ENCODE results near the gene PHYHD1.

PHYHD1 gene

GRCh38 chr9:128901822-128902221 is 19.0 kb upstream of the PHYHD1 start:
- no peak for DNase-seq

- no peak for DNase-seq
Observed at GRCh38 chr9:128902351-128903078, 18.3 kb upstream of the PHYHD1 start.

- DNase-seq: no peak
Observed at GRCh38 chr9:128903079-128903461, 17.7 kb upstream of the PHYHD1 start.

GRCh38 chr9:128903871-128904620 is 16.7 kb upstream of the PHYHD1 start:
- DNase-seq: no peak

DNA sequence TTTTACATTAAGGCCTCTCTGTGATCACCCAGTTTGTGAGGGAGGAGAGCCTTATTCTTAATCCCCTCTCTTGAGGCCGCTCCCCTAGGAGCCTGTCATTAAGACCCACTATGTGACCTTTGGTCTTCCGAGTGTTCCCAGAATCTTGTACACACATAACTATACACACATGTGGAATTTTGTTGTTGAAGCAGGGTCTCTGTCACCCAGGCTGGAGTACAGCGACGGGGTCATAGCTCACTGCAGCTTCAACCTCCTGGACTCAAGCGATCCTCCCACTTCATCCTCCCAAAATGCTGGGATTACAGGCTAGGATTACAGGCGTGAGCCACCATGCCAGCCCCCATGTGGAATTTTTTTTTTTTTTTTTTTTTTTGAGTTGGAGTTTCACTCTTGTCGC is 14.8 kb upstream of the PHYHD1 start:
- no peak for DNase-seq

DNA sequence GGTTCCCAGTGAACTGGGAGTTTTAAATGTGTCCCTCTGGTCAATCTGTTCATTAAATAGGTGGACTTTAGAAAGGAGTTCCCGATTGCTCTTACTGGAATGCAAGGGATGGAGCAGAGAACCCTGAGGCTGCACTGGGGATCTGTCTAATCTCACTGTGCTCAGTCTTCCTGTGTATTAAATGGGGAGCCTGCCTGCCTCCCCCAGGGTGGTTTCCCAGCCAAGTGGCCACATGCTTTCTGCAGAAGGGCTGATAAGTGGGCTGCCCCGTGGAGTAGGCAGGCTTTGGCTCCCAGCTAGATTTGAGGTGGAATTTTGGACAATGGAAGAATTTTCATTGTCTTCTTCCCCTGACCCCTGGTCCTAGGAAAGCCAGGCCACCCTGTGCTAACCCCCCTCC is 14.0 kb upstream of the PHYHD1 start:
- no peak for DNase-seq

DNA sequence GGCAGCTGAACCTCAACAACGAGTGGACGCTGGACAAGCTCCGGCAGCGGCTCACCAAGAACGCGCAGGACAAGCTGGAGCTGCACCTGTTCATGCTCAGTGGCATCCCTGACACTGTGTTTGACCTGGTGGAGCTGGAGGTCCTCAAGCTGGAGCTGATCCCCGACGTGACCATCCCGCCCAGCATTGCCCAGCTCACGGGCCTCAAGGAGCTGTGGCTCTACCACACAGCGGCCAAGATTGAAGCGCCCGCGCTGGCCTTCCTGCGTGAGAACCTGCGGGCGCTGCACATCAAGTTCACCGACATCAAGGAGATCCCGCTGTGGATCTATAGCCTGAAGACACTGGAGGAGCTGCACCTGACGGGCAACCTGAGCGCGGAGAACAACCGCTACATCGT is 12.4 kb upstream of the PHYHD1 start:
- DNase-seq: no peak

GRCh38 chr9:128909859-128910258 is 10.9 kb upstream of the PHYHD1 start:
- DNase-seq: no peak

GRCh38 chr9:128910906-128911305 is 9.9 kb upstream of the PHYHD1 start:
- DNase-seq: no peak

- no peak for DNase-seq
Observed at GRCh38 chr9:128911529-128912035, 9.2 kb upstream of the PHYHD1 start.

GRCh38 chr9:128912270-128912853 is 8.4 kb upstream of the PHYHD1 start:
- no peak for DNase-seq

- no peak for DNase-seq
Observed at GRCh38 chr9:128913048-128913900, 7.5 kb upstream of the PHYHD1 start.

DNA sequence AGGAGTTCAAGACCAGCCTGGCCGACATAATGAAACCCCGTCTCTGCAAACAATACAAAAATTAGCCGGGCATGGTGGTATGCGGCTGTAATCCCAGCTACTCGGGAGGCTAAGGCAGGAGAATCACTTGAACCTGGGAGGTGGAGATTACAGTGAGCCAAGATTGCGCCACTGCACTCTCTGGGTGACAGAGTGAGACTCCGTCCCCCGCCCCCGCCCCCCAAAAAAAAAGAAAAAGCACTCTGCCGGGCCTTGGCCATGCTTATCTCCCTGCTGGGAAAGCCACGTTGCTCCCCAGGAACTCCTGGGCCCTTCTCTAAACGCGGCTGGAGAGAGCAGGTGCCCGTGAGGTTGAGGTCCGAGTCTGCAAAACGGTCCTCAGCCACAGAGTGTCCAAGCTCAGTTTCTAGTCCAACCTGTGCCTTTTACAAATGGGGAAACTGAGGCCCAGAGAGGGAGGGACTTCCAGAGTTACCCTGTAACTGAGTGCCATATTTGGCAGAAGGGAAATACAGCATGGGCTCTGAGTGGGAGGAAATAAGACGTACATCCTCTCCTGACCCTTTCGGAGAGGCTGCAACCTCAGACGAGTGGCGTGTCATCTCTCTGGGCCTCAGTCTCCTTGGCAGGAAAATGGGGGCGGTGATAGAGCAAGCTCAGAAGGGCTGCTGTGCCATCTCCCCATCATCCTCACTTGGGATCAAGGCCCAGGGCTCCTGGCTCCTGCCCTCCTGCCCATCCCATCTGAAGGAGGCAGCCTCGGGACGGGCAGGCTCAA is 6.6 kb upstream of the PHYHD1 start:
- DNase-seq: no peak

DNA sequence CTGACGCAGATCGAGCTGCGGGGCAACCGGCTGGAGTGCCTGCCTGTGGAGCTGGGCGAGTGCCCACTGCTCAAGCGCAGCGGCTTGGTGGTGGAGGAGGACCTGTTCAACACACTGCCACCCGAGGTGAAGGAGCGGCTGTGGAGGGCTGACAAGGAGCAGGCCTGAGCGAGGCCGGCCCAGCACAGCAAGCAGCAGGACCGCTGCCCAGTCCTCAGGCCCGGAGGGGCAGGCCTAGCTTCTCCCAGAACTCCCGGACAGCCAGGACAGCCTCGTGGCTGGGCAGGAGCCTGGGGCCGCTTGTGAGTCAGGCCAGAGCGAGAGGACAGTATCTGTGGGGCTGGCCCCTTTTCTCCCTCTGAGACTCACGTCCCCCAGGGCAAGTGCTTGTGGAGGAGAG is 4.6 kb upstream of the PHYHD1 start:
- no peak for DNase-seq

DNA sequence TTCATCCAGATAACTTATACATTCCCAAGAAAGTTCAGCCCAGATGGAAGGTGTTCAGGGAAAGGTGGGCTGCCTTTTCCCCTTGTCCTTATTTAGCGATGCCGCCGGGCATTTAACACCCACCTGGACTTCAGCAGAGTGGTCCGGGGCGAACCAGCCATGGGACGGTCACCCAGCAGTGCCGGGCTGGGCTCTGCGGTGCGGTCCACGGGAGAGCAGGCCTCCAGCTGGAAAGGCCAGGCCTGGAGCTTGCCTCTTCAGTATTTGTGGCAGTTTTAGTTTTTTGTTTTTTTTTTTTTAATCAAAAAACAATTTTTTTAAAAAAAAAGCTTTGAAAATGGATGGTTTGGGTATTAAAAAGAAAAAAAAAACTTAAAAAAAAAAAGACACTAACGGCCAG is 4.0 kb upstream of the PHYHD1 start:
- DNase-seq: no peak

DNA sequence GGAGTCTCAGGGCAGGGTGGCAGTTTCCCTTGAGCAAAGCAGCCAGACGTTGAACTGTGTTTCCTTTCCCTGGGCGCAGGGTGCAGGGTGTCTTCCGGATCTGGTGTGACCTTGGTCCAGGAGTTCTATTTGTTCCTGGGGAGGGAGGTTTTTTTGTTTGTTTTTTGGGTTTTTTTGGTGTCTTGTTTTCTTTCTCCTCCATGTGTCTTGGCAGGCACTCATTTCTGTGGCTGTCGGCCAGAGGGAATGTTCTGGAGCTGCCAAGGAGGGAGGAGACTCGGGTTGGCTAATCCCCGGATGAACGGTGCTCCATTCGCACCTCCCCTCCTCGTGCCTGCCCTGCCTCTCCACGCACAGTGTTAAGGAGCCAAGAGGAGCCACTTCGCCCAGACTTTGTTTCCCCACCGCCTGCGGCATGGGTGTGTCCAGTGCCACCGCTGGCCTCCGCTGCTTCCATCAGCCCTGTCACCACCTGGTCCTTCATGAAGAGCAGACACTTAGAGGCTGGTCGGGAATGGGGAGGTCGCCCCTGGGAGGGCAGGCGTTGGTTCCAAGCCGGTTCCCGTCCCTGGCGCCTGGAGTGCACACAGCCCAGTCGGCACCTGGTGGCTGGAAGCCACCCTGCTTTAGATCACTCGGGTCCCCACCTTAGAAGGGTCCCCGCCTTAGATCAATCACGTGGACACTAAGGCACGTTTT is 3.5 kb upstream of the PHYHD1 start:
- peak; percentile 67 for DNase-seq

GRCh38 chr9:128918921-128919320 is 1.9 kb upstream of the PHYHD1 start:
- no peak for DNase-seq

GRCh38 chr9:128919402-128920089 is 1.2 kb upstream of the PHYHD1 start:
- no peak for DNase-seq

GRCh38 chr9:128921881-128922763 is 1.3 kb downstream of the PHYHD1 start:
- DNase-seq: no peak

- no peak for DNase-seq
Observed at GRCh38 chr9:128923493-128923883, 2.7 kb downstream of the PHYHD1 start.
